Measurements from ENCODE around the gene SH3GL3.

SH3GL3 gene

DNA sequence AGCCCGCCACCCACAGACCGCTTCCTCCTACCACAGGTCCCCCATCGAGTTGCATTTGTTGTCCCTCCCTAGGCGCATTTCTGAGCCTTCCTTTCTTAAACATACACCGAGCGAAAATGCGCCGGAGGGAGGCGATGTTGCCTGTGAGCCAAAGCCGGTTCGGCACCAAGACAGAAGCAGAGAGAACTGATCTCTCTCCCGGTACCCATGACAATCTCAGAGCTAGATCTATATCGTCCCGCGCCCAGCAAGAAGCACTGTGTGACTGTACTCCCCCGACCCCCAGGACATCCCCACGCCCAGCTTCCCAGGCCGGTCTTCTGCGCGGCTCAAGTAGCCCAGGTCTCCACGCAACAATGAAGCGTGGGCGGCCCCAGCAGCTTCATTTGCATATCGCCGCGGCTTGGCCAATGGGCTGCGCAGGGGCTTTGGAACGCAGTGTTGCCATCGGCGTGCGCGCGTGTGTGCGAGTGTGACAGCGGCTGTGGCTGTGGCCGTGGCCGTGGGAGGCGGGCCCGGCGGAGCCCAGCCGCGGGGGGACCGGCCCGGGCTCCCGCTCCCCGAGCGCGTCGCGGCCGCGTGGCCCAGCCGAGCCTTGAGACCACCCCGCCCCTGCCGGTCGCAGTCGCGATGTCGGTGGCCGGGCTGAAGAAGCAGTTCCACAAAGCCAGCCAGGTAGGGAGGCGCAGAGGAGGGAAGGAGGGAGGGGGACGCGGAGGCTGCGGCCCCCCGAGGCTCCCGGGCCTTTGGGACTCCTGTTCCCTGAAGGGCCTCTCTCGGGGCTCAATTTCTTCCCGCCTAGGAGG, at the start of gene SH3GL3:
Gene SH3GL3 (plus strand): TSS at position 438 of the 806 bp plus-strand sequence. CDS start 193 bp downstream, at position 631.
- DNase-seq = peak; percentile 80

- no peak for DNase-seq
Observed at GRCh38 chr15:83398626-83399025, 48.5 kb upstream of the SH3GL3 start.

GRCh38 chr15:83404121-83404520, 43.0 kb upstream of the SH3GL3 start:
- no peak for DNase-seq

DNA sequence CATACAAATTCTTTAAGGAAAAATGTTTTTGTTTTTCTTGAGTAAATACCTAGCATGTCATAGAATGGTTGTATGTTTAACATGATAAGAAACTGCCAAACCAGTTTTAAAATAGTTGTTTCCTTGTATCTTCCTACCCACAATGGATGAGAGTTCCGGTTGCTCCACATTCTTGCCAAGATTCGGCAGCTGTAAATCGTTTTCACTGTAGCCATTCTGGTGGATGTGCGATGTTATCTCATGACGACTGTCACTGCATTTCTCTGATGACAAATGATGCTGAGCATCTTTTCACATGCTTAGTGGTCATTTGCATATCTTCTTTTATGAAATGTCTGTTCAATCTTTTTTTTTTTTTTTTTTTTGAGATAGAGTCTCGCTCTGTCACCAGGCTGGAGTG, 36.6 kb upstream of the SH3GL3 start:
- DNase-seq = no peak

DNA sequence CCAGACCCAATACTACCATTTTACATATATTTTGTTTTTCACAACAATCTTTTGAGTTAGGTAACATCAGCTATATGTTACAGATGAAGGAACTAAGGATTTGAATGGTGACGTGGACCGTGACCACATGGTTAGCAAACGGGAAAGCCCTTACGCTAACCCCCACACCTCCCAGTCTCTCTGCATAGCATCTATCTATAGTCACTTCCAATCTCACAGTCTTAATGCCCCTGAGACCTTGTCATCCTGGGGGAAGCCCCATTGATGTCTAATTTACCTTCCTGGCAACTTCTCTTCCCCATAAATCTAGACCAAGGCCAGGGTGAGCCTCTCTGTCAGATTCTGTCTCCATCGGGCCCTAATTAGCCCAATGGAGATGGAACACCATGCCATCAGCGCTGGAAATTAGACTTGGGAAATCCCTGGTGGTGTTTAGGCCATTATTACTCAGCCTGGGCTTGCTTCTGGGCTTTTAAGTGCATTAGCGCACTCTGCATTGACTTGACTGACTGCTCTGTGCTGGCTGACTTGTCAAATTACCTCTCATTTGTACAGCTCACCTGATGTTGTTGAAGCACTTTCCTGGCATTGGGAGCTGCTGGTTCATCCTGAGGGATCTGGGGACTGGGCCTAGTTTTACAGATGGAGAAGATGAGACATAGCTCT, 34.0 kb upstream of the SH3GL3 start:
- no peak for DNase-seq

- DNase-seq = no peak
Observed at GRCh38 chr15:83422081-83422480, 25.1 kb upstream of the SH3GL3 start.

- no peak for DNase-seq
Observed at GRCh38 chr15:83422541-83422940, 24.6 kb upstream of the SH3GL3 start.

DNA sequence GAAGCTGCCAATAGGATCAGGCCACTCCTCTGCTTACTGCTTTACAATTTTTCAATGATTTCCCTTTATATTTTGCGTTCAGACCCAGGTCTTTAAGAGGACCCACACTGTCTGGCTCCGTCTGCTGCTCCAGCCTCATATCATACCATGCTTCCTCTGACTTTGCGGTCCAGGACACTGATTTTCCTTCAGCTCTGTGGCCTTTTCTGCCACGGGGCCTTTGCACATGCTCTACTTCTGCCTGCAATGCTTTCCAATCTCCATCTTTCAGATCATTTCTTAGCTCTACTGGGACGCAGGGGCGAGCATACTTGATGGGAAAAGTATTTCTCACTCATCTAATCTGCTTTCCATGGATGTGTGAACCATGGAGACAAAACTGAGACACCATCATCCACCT, 23.0 kb upstream of the SH3GL3 start:
- DNase-seq = no peak

- no peak for DNase-seq
Observed at GRCh38 chr15:83430441-83430840, 16.7 kb upstream of the SH3GL3 start.

DNA sequence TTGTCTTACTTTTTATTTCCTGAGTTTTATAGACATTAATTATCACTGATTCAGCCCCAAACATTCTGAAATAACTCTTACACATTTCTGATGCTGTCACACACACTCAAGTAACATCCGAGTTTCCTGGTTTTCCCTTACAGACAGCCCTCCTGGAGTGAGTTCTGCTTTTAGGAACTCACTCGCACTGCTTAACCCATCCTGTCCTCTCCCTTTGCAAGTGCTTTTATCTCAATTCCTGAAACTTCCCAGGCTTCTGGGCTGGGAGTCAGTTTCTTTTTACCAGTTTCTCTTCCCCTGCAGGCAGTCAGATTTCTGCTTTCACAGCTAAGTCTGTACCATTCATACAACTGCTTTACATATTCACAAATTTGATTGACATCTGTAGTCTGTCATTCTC, 15.6 kb upstream of the SH3GL3 start:
- DNase-seq = no peak

- DNase-seq = no peak
Observed at GRCh38 chr15:83435202-83435601, 11.9 kb upstream of the SH3GL3 start.

DNA sequence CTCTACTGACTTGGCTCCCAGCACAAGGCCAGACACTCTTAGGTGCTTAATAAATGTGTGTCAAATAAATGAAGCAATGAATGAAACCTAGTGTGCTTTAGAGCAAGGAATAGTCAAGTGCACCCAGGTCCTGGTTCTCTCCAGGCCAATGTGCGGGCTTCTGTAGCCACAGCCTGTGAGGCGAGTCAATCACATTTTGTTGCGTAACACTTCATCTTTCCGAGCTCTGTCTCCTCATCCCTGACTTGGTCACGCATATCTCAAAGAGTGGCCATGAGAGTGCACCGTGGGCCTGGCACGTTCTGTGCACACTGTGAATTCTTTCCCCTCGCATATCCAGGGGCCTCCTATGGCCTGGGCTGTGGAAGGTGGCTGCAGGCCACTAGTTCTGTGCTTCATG, 11.4 kb upstream of the SH3GL3 start:
- no peak for DNase-seq

- no peak for DNase-seq
Observed at GRCh38 chr15:83436513-83437158, 10.5 kb upstream of the SH3GL3 start.

- no peak for DNase-seq
Observed at GRCh38 chr15:83443076-83443847, 3.9 kb upstream of the SH3GL3 start.

DNA sequence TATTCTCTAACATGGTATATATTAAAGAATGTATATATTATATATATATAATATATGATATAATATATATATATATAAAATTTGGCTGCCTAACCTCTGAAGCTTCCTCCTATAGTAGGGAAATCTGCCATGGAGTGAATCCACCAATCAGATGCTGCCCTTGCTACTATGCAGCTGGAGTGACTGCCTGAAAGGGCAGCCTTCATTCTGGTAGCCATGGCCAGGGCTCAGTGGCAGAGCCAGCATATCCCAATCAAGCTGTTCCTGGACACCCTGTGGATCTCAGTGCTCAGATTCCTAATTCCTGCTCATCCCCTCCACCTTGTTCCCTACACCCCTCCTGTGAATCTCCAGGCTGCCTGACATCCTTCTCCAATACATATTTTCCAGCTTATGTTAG, 2.2 kb upstream of the SH3GL3 start:
- no peak for DNase-seq

DNA sequence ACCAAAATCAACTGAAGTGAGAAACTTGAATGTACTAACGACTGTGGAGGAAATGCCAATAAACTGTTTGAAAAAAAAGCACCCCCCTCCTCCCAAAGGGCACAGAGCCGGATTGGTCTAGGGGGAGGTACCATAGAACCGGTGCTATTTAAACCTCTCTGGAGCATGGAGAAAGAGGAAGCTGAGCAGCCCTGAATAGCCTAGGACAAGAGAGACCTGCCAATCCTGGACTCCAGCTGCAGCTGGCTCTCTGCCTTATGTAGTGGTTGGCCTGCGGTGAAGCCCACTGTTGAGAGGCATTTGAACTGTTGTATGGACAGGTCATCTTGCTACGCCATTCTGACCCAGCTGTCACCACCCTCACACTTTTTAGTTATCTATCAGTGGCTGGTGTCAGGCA, 1.5 kb upstream of the SH3GL3 start:
- no peak for DNase-seq

GRCh38 chr15:83446417-83446816, 724 bp upstream of the SH3GL3 start:
- no peak for DNase-seq

- no peak for DNase-seq
Observed at GRCh38 chr15:83449250-83449671, 2.1 kb downstream of the SH3GL3 start.

DNA sequence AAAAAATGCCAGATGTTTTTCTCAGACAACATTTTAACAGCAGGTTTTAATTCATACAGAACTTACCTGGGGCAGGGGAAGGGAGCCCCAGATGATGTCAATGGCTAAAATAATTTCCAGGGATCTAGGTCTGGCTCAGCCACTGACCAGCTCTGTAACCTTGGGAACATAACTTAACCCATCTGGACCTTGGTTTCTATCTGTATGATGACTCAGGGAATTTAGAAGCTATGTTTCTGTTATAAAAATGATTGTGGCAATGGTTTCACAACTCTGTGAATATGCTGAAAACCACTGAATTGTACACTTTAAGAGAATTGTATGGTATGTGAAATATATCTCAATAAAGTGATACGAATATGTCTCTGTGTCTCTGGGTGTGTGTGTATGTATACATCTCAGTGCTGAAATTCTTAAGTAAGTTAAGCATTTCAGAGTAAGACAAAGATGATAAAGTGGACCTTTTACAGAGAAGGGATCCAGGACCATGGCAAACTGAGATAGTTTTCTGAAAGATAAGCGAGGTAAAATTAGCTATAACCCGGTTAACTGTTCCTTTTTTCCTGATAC, 2.9 kb downstream of the SH3GL3 start:
- DNase-seq = no peak

GRCh38 chr15:83457149-83457548, 10.0 kb downstream of the SH3GL3 start:
- DNase-seq = no peak

DNA sequence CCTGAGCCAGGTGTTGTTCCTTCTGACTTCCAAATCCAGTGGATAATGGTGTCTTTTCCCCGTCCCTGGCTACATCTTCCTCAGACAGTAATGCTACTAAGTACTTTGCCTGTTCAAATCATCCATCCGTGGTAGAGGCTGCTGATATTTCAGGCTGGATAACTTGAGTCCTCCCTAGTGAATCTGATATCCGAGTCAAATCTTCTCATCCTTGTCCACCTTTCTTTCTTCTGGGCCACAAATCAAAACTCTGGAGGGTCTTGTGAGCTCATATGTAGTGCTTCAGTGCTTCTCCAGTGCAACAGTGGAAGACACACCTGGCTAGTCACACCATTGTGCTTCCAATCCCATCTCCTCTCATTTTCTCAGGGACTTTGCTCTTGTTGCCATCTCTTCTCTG, 11.2 kb downstream of the SH3GL3 start:
- no peak for DNase-seq

- no peak for DNase-seq
Observed at GRCh38 chr15:83462026-83462425, 14.9 kb downstream of the SH3GL3 start.

DNA sequence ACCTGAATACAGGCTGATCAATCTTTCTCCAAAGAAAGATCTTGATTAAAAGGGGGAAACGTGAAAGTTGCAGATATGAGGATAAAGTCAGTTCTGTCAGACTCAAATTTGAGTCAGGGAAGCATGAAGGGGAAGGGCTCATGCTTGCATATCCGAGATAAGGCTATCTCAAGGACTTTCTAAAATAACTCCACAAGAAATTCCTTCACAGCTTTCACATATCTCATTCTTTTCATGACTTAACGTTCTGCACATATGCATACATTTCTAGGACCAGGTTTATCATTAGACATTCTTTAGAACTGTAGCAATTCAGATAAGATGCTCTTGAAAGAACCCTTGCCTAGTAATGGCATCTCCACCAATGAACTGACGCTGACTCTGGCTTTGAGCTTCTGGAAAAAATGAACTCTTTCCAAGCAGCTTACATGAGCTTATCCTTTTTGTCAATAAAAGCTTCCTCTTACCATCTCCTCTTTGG, 15.9 kb downstream of the SH3GL3 start:
- no peak for DNase-seq

Data from activated CD4-positive, alpha-beta T cell treated with anti-CD3 and anti-CD28 coated beads for 48 hours (primary cell).